Measurements from ENCODE around the gene ERC1. TPM values are rescaled to one million over a fixed set of nuclear protein-coding genes. Genes with fewer than 3 reads are reported as not detected.

ERC1 gene
- polyA plus RNA-seq, 1 donor: 17.5 TPM

DNA sequence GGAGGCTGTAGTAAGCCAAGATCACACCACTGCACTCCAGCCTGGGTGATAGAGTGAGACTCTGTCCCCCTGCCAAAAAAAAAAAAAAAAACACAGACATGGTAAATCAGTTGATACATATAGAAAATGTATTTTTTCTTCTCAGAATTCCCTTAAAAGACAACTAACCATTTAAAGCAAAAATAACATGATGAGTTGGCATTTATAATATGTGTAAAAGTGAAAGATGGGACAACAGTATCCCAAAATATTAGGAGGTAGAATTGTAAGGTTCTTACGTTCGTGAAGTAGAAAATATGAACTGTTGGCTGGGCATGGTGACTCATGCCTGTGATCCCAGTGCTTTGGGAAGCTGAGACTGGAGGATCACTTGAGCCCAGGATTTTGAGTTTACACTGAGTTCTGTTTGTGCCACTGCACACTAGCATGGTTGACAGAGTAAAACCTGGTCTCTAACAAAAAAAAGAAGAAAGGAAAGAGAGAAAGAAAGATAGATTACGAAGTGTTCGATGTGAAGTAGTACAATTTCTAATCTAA, 306.7 kb downstream of the ERC1 start:
- Histone ChIP-seq H3K27ac (ENCODE audit: low read length) (no peak overlapping the region), H3K27me3 (ENCODE audit: control insufficient read depth, insufficient read depth, low read length) (no peaks in the 10 kb centered on the region), H3K36me3 (ENCODE audit: control insufficient read depth, insufficient read depth, low read length) (peaks cover 6% of the 10 kb centered on the region), H3K4me1 (ENCODE audit: control insufficient read depth, insufficient read depth, low read length) (no peaks in the 10 kb centered on the region), H3K9me3 (ENCODE audit: control insufficient read depth, low read depth, low read length) (peaks cover 5% of the 10 kb centered on the region), H3K4me3 (ENCODE audit: low read length) (no peak overlapping the region)
- 100% methylated on average over 2 of the region's 4 CpGs for WGBS (ENCODE audit: insufficient coverage, low lambda C conversion rate)
- DNase-seq: no peak

DNA sequence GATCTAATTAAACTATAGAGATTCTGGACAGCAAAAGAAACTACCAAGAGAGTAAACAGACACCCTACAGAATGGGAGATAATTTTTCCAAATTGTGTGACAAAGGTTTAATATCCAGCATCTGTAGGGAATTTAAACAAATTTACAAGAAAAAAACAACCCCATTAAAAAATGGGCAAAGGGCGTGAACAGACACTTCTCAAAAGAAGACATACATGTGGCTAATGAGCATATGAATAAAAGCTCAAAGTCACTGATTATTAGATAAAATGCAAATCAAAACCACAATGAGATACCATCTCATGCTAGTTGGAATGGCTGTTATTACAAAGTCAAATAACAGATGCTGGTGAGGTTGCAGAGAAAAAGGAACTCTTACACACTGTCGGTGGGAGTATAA, 309.4 kb downstream of the ERC1 start:
- H3K4me1 ChIP-seq (ENCODE audit: control insufficient read depth, insufficient read depth, low read length): no peaks in the 10 kb centered on the region
- H3K36me3 ChIP-seq (ENCODE audit: control insufficient read depth, insufficient read depth, low read length): peaks cover 2% of the 10 kb centered on the region
- no peak overlapping the region for H3K27ac ChIP-seq (ENCODE audit: low read length)
- WGBS (ENCODE audit: insufficient coverage, low lambda C conversion rate): 100% methylated on average over 1 of the region's 2 CpGs
- no peak for DNase-seq
- H3K27me3 ChIP-seq (ENCODE audit: control insufficient read depth, insufficient read depth, low read length): no peaks in the 10 kb centered on the region
- H3K4me3 ChIP-seq (ENCODE audit: low read length): no peak overlapping the region
- peaks cover 5% of the 10 kb centered on the region for H3K9me3 ChIP-seq (ENCODE audit: control insufficient read depth, low read depth, low read length)

DNA sequence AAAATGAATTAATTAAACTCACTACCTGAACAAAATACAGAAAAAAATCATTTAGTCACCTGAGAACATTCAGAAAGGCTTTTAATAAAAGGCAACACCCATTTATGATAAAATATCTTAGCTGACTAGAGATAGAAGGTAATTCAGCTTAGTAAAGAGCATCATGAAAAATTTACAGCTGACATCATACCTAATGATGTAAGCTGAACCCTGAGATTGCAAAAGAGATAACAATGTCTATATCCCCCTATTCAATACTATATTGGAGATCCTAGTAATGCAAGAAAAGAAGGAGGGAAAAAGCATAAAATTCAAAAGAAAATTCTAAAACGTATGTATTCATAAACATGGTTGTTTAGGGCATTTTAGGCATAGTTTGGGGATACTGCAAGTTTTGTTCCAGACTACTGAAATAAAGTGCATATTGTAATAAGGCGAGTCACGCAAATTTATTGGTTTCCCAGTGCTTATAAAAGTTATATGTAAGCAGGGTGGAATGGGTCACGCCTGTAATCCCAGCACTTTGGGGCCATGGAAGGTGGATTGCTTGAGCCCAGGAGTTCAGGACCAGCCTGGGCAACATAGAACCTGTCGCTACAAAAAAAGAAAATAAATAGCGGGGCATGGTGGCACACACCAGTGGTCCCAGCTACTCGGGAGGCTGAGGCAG, 311.3 kb downstream of the ERC1 start:
- Histone ChIP-seq H3K9me3 (ENCODE audit: control insufficient read depth, low read depth, low read length) (peaks cover 5% of the 10 kb centered on the region), H3K4me1 (ENCODE audit: control insufficient read depth, insufficient read depth, low read length) (no peaks in the 10 kb centered on the region), H3K27ac (ENCODE audit: low read length) (no peak overlapping the region), H3K36me3 (ENCODE audit: control insufficient read depth, insufficient read depth, low read length) (peaks cover 2% of the 10 kb centered on the region), H3K4me3 (ENCODE audit: low read length) (no peak overlapping the region), H3K27me3 (ENCODE audit: control insufficient read depth, insufficient read depth, low read length) (no peaks in the 10 kb centered on the region)
- DNase-seq: no peak
- WGBS (ENCODE audit: insufficient coverage, low lambda C conversion rate): 100% methylated on average over 6 of the region's 7 CpGs

DNA sequence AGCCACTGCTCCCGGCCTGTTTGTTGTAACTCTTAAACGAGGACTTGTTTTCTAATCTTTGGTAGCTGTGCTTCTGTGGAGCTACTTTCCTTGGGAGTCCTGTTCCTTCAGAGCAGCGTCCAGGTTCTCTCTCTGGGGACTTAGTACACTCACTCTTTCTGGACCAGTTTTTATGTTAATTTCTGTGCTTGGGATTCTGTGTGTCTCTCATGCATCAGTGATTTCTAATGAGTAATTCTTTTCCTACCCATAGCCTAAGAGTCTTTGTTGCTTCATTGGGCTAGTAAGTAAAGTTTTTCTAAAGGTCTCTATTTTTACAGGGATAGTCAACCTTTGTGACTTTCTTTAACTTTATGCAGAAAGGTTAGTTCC, 314.0 kb downstream of the ERC1 start:
- WGBS (ENCODE audit: insufficient coverage, low lambda C conversion rate): 60% methylated on average over 1 of the region's 3 CpGs
- H3K9me3 ChIP-seq (ENCODE audit: control insufficient read depth, low read depth, low read length): peaks cover 2% of the 10 kb centered on the region
- DNase-seq: no peak
- H3K36me3 ChIP-seq (ENCODE audit: control insufficient read depth, insufficient read depth, low read length): no peaks in the 10 kb centered on the region
- no peak overlapping the region for H3K4me3 ChIP-seq (ENCODE audit: low read length)
- H3K4me1 ChIP-seq (ENCODE audit: control insufficient read depth, insufficient read depth, low read length): no peaks in the 10 kb centered on the region
- no peak overlapping the region for H3K27ac ChIP-seq (ENCODE audit: low read length)
- no peaks in the 10 kb centered on the region for H3K27me3 ChIP-seq (ENCODE audit: control insufficient read depth, insufficient read depth, low read length)

DNA sequence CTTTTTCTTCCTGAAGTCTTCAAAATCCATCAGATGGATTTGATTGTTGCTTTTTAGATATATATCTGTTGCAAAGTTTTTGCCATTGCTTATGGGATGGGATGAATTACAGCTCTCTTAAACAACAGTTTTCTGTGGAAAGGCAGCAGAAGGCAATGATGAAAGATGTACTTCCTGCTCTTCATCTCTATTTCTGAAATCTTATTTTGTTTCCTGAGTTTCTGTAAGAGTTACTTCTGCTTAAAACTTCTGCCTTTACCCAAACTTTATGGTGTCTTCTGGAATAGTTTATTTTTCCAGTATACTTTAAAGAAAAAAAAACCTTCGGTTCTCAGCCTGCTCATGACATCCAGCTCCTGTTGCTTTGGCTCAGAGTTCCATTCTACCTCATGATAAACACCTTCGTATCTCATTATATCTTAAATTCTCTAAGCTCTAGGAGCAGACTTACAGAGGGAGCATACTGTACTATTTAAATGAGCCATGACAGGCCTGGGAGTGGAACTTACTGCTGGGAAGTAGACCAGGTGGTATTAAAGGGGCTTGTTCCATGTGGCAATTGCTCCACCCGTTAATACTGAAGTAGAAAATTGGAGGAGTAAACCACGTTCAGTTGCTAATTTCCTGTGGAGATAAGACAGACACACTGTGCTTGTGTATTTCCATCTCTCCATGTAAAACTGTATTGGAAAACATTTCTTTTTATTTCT, 314.9 kb downstream of the ERC1 start:
- Histone ChIP-seq H3K4me3 (ENCODE audit: low read length) (no peak overlapping the region), H3K4me1 (ENCODE audit: control insufficient read depth, insufficient read depth, low read length) (no peaks in the 10 kb centered on the region), H3K27ac (ENCODE audit: low read length) (no peak overlapping the region), H3K27me3 (ENCODE audit: control insufficient read depth, insufficient read depth, low read length) (no peaks in the 10 kb centered on the region), H3K9me3 (ENCODE audit: control insufficient read depth, low read depth, low read length) (no peaks in the 10 kb centered on the region), H3K36me3 (ENCODE audit: control insufficient read depth, insufficient read depth, low read length) (no peaks in the 10 kb centered on the region)
- 80% methylated on average over 1 of the region's 4 CpGs for WGBS (ENCODE audit: insufficient coverage, low lambda C conversion rate)
- DNase-seq: no peak

DNA sequence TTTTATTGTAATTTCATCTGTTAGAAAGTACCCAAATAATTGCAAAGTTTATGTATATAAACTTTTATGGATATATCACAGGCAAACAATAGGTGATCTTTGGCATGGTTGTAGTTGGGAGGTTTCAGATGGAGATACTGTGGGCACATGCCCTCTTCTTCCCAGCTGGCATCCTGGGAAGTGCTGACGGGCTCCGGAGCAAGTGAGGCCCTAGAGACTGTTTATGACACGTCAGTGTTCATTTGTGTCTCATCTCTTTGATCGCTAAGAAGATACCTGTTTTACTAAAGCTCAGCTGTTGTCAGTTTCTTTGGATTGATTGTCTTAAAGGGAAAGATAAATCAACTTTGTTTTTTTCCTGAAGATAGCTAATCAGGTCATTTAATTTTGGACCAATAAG, 315.8 kb downstream of the ERC1 start:
- Histone ChIP-seq H3K4me1 (ENCODE audit: control insufficient read depth, insufficient read depth, low read length) (no peaks in the 10 kb centered on the region), H3K4me3 (ENCODE audit: low read length) (no peak overlapping the region), H3K27ac (ENCODE audit: low read length) (no peak overlapping the region), H3K27me3 (ENCODE audit: control insufficient read depth, insufficient read depth, low read length) (no peaks in the 10 kb centered on the region), H3K36me3 (ENCODE audit: control insufficient read depth, insufficient read depth, low read length) (no peaks in the 10 kb centered on the region), H3K9me3 (ENCODE audit: control insufficient read depth, low read depth, low read length) (no peaks in the 10 kb centered on the region)
- DNase-seq: no peak
- WGBS (ENCODE audit: insufficient coverage, low lambda C conversion rate): 100% methylated on average over 1 of the region's 4 CpGs

DNA sequence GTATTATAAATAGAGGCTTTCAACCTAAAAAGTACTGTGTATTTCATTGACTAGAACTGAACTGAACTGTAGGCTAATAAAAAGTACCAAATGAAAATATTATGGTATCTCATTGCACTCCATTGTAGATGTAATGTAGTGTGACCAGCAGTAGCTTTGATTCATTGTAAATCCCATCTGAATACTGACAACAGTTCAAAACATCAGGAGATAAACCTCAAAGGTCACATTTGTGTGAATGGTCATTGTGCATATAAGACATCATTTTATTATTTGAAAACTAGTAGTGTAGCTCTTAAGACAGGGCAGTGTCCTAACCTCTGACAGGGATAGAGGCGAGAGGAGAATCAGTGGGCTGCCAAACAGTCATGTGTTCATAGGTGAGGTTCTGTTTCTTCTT, 316.8 kb downstream of the ERC1 start:
- WGBS (ENCODE audit: insufficient coverage, low lambda C conversion rate): no CpG with 5 or more reads among the region's 1 CpG

DNA sequence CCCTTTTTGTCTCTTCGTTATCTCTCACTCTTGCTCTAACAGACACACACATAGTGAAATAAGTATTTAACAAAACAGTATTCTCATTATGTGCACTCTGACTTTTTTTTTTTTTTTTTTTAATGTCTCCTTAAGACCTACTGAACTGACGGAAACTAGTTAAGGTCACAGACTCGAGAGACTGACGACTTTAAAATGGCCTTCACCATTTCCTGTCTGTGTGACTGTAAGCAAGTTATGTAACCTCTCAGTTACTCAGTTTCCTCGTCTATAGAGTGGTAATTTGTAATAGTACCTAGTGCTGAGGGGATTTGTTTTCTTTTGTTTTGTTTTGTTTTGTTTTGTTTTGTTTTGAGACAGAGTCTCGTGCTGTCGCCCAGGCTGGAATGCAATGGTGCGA, 318.6 kb downstream of the ERC1 start:
- Histone ChIP-seq H3K4me1 (ENCODE audit: control insufficient read depth, insufficient read depth, low read length) (no peaks in the 10 kb centered on the region), H3K36me3 (ENCODE audit: control insufficient read depth, insufficient read depth, low read length) (peaks cover 2% of the 10 kb centered on the region), H3K9me3 (ENCODE audit: control insufficient read depth, low read depth, low read length) (no peaks in the 10 kb centered on the region), H3K27me3 (ENCODE audit: control insufficient read depth, insufficient read depth, low read length) (no peaks in the 10 kb centered on the region), H3K4me3 (ENCODE audit: low read length) (no peak overlapping the region), H3K27ac (ENCODE audit: low read length) (no peak overlapping the region)
- 100% methylated on average over 1 of the region's 8 CpGs for WGBS (ENCODE audit: insufficient coverage, low lambda C conversion rate)
- no peak for DNase-seq

More for the DNA sequence above, 316.8 kb downstream of the ERC1 start:
- Histone ChIP-seq H3K9me3 (ENCODE audit: control insufficient read depth, low read depth, low read length) (no peaks in the 10 kb centered on the region), H3K27me3 (ENCODE audit: control insufficient read depth, insufficient read depth, low read length) (no peaks in the 10 kb centered on the region), H3K27ac (ENCODE audit: low read length) (no peak overlapping the region), H3K4me3 (ENCODE audit: low read length) (no peak overlapping the region), H3K36me3 (ENCODE audit: control insufficient read depth, insufficient read depth, low read length) (no peaks in the 10 kb centered on the region), H3K4me1 (ENCODE audit: control insufficient read depth, insufficient read depth, low read length) (no peaks in the 10 kb centered on the region)
- no peak for DNase-seq

DNA sequence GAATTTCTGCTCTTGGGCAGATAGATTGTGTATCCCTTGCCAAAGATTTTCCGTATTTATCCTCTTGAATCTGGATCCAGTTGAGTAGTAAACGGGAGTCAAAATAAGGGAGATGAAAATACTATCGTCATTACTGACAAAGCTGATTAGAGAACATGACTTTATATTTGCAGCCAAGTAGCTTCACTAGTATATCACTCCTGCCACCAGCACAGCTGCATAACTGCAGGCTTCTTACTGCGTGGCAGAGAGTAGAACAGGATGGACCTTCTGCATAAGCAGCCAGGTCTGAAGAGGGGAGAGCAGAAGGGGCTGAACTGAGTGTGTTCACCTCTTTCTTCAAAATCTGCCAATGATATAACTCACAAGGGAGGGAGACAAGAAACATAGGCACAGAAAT, 319.6 kb downstream of the ERC1 start:
- no peak for DNase-seq
- Histone ChIP-seq H3K4me1 (ENCODE audit: control insufficient read depth, insufficient read depth, low read length) (no peaks in the 10 kb centered on the region), H3K27me3 (ENCODE audit: control insufficient read depth, insufficient read depth, low read length) (no peaks in the 10 kb centered on the region), H3K4me3 (ENCODE audit: low read length) (no peak overlapping the region), H3K9me3 (ENCODE audit: control insufficient read depth, low read depth, low read length) (peaks cover 2% of the 10 kb centered on the region), H3K27ac (ENCODE audit: low read length) (no peak overlapping the region), H3K36me3 (ENCODE audit: control insufficient read depth, insufficient read depth, low read length) (peaks cover 2% of the 10 kb centered on the region)
- no CpG with 5 or more reads among the region's 4 CpGs for WGBS (ENCODE audit: insufficient coverage, low lambda C conversion rate)

DNA sequence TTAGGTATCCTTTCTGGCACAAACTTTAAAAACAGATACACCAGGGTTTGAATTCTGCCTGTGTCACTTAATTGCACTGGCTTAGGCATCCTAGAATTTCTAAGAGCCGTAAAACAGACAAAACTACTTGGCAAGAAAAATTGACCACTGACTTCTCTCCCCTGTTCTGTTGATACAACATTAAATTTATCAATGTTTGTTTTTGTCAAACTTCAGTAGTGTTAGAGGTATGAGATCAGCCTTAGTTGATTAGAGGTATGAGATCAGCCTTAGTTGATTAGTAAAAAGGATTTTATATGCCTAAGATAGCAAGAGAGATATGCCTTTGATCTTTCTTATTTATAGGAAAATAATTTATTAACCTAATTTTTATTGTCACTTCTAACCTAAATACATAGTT, 320.1 kb downstream of the ERC1 start:
- H3K4me3 ChIP-seq (ENCODE audit: low read length): no peak overlapping the region
- peaks cover 2% of the 10 kb centered on the region for H3K9me3 ChIP-seq (ENCODE audit: control insufficient read depth, low read depth, low read length)
- DNase-seq: no peak
- H3K27ac ChIP-seq (ENCODE audit: low read length): no peak overlapping the region
- H3K4me1 ChIP-seq (ENCODE audit: control insufficient read depth, insufficient read depth, low read length): no peaks in the 10 kb centered on the region
- no peaks in the 10 kb centered on the region for H3K27me3 ChIP-seq (ENCODE audit: control insufficient read depth, insufficient read depth, low read length)
- no CpG with 5 or more reads among the region's 1 CpG for WGBS (ENCODE audit: insufficient coverage, low lambda C conversion rate)
- H3K36me3 ChIP-seq (ENCODE audit: control insufficient read depth, insufficient read depth, low read length): peaks cover 2% of the 10 kb centered on the region
